OCI-LY3 (cell line): ENCODE data around the gene MISP.

Source experiments
- EZH2phosphoT487 ChIP-seq: fragments of 200-600 bp; shearing (Covaris generic); IDR thresholded peaks from 2 replicates; pipeline ENCODE4 v1.6.1; 2018; ENCODE audit warnings: antibody characterized with exemption, mixed run types, low read depth
- TF ChIP-seq, protein P1 (sequence below): fragments of 200-600, 300-600 bp; sonication (generic); IDR thresholded peaks from 2 replicates; pipeline ENCODE4 v1.5.1; 2014; ENCODE audit warnings: antibody characterized with exemption, low read length, low read depth

GRCh38 chr19:709196-709964 is 41.5 kb upstream of the MISP start:
- TF ChIP-seq, protein P1, sequence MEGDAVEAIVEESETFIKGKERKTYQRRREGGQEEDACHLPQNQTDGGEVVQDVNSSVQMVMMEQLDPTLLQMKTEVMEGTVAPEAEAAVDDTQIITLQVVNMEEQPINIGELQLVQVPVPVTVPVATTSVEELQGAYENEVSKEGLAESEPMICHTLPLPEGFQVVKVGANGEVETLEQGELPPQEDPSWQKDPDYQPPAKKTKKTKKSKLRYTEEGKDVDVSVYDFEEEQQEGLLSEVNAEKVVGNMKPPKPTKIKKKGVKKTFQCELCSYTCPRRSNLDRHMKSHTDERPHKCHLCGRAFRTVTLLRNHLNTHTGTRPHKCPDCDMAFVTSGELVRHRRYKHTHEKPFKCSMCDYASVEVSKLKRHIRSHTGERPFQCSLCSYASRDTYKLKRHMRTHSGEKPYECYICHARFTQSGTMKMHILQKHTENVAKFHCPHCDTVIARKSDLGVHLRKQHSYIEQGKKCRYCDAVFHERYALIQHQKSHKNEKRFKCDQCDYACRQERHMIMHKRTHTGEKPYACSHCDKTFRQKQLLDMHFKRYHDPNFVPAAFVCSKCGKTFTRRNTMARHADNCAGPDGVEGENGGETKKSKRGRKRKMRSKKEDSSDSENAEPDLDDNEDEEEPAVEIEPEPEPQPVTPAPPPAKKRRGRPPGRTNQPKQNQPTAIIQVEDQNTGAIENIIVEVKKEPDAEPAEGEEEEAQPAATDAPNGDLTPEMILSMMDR = no peak
- TF ChIP-seq EZH2phosphoT487 = no peak
